GM13977 (cell line): ENCODE measurements around the gene SYNPO2.
"Not testable (repeated sequence)": the region's sequence is repeated elsewhere in the genome, so short reads cannot be mapped to it uniquely, and the experiment has no call there.

Source experiments
- DNase-seq: peaks from one replicate; pipeline ENCODE4 v3.0.0; 2012; ENCODE audit warnings: low spot score
- in situ Hi-C: fragments of 300-500 bp; cut with MboI; formaldehyde crosslinking; loops from one replicate; pipeline ENCODE4 v1.12.0; 2022; ENCODE audit warnings: low sequenced_read_pairs, low pct_unique_long_range_greater_than_20kb, mixed read lengths, inconsistent platforms; ENCODE audit not compliant: unreplicated experiment
- TF ChIP-seq, protein P1 (sequence below): IDR thresholded peaks from 2 replicates; pipeline ENCODE4 v1.5.1; 2012; ENCODE audit warnings: mild to moderate bottlenecking, control low read depth; ENCODE audit not compliant: insufficient read depth; ENCODE audit errors: extremely low read depth, missing control alignments

Gene SYNPO2

DNA sequence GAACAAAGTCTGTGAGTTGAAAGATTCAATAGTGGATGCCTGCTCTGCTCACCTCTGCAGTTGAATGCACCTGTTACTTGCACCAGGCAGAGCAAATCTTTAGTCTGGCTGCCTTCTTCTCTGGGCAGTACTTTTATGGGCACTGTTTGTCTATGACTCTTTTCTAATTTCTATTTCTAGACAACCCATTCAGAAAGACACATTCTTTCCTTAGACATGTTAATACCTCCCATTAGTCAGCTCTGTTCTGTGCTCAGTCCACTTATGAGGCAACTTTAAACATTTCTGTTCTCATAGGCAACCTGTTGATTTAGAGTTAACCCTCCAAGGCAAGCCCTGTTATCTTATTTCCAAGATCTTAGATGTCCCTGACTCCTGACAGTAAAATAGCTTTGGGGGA lies 108.9 kb downstream of the SYNPO2 start:
- TF ChIP-seq, protein P1, sequence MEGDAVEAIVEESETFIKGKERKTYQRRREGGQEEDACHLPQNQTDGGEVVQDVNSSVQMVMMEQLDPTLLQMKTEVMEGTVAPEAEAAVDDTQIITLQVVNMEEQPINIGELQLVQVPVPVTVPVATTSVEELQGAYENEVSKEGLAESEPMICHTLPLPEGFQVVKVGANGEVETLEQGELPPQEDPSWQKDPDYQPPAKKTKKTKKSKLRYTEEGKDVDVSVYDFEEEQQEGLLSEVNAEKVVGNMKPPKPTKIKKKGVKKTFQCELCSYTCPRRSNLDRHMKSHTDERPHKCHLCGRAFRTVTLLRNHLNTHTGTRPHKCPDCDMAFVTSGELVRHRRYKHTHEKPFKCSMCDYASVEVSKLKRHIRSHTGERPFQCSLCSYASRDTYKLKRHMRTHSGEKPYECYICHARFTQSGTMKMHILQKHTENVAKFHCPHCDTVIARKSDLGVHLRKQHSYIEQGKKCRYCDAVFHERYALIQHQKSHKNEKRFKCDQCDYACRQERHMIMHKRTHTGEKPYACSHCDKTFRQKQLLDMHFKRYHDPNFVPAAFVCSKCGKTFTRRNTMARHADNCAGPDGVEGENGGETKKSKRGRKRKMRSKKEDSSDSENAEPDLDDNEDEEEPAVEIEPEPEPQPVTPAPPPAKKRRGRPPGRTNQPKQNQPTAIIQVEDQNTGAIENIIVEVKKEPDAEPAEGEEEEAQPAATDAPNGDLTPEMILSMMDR = no peak
- DNase-seq = no peak
- in situ Hi-C loops = no loop called here

DNA sequence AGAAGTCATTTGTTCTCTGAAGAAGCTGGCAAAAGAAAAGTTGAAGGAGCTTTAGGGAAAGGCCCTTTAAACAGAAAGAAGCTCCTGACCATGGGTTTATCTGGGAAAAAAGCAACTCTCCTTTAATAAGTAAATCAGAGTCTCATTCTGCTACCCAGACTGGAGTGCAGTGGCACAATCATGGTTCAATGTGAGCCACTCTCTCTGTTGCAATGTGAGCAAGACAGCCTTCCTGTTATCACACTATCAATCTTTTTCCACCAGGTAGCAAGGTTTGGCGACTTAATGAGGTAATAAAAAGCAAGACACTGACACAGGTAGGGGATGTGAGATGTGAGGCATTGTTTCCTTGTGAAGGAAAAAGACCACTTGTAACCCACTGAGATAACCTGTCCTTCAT lies 111.3 kb downstream of the SYNPO2 start:
- in situ Hi-C loops = no loop called here
- TF ChIP-seq, protein P1 = no peak

DNA sequence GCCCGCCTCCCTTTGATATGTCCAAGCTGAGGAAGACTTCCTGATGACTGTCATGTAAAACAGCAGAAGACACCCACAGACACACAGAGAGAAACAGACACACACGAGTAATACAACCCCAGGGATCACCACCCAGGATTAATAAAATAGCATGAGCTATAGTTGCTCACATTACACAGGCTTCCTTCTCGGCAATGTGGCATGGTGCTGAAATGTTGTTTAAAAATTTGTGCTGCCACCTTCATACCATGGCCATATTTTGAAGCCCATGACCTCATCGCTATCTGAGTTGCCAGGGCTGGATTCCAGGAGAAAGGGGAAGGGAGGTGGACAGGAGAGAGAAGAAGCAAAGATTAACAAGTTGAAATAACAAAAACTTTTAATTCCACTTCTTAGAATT lies 111.7 kb downstream of the SYNPO2 start:
- TF ChIP-seq, protein P1 = no peak
- in situ Hi-C loops = no loop called here
- DNase-seq = no peak

More for the DNA sequence above, 111.3 kb downstream of the SYNPO2 start:
- no peak for DNase-seq

DNA sequence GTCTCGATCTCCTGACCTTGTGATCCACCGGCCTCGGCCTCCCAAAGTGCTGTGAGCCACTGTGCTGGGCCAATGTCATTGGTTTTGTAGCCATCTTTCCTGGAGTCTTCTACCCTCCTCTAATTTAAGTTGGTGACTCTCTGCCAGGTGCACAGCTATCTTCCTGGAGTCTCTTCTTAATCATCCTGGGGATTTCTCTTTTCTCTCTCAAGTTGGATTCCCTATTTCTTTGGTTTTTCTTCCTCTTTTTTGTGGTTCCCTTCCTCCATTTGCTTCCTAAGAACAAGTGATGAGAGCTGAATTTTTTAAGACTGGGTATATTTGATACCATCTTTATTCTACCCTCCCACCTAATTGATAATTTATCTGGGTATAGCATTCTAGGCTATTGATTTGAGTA lies 113.8 kb downstream of the SYNPO2 start:
- in situ Hi-C loops = no loop called here
- no peak for DNase-seq
- TF ChIP-seq, protein P1 = no peak

DNA sequence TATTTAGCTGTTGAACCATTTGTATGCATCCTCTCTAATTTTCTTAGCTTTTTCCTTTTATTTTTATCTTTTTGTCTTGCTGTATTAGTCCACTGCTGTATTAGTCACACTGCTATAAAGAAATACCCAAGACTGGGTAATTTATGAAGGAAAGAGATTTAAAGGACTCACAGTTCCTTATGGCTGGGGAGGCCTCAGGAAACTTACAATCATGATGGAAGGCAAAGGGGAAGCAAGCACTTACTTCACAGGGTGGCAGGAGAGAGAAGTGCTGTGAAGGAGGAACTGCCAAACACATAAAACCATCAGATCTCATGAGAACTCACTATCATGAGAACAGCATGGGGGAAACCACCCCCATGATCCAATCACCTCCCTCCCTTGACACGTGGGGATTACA lies 114.3 kb downstream of the SYNPO2 start:
- in situ Hi-C loops, DNase-seq: not testable (repeated sequence)

DNA sequence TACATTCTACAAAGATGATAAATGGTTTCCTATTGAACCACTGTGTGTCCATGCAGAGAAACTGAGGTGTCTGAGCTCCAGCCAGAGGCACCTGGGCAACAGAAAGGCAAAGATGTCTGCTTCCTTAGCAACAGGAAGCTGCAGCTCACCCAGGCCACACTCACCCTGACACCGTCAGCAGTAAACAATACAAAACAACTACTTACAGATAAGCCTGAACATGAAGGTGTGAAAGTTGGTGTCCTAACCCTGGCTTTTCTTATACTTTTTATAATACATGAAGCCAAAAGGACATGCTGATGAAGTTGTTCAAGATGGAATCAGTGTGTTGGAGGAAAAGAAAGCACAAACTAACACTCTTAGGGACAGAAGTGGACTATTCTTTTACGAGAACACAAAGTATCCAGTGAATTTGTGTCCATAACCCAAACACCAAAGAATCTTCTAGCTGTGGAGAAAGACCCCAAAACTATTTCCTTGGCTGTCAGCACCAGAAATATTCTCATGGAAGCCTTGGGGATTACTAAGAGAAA lies 117.3 kb downstream of the SYNPO2 start:
- no peak for DNase-seq
- TF ChIP-seq, protein P1 = no peak
- in situ Hi-C loops = no loop called here

DNA sequence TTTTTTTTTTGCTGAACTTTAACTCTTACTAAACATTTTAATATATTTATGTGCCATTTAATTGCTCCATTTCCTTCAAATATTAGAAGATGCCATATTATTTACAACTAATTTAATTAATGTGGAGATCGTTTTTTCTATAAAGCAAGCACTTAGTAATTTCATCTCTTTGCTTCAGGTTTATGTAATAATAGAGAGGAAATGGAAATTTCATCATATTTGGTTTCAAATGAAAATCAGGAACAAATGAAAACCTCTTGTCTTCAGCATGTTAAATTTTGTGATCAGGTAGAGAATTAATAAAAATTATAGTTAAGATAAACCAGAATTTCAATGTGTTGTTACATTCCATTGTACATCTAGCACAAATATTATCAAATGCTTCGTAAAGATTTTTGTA lies 120.1 kb downstream of the SYNPO2 start:
- TF ChIP-seq, protein P1 = no peak
- in situ Hi-C loops = no loop called here
- DNase-seq = no peak

DNA sequence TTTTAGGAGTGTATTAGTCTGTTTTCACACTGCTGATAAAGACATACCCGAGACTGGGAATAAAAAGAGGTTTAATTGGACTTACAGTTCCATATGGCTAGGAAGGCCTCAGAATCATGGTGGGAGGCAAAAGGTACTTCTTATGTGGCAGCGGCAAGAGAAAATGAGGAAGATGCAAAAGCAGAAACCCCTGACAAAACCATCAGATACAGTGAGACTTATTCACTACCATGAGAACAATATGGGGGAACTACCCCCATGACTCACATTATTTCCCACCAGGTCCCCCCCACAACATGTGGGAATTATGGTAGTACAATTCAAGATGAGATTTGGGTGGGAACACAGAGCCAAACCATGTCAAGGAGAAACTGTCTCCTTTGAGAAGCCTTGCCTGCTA lies 121.6 kb downstream of the SYNPO2 start:
- DNase-seq, in situ Hi-C loops: not testable (repeated sequence)
